ENCODE data around the gene ATP5F1C. TPM values are rescaled to one million over a fixed set of nuclear protein-coding genes. Genes with fewer than 3 reads are reported as not detected.

Gene ATP5F1C
- polyA plus RNA-seq, 1 experiment = 456 TPM

GRCh38 chr10:7833210-7833609, 45.2 kb downstream of the ATP5F1C start:
- POLR2A ChIA-PET = no interaction called here
- DNase-seq (ENCODE audit: low read depth, low spot score) = no peak
- Histone ChIP-seq H3K27ac (ENCODE audit: low read depth, low read length) (no peak overlapping the region), H3K27me3 (ENCODE audit: control insufficient read depth, insufficient read depth, low read length) (no peaks in the 10 kb centered on the region), H3K9me3 (ENCODE audit: control insufficient read depth, insufficient read depth, low read length) (no peaks in the 10 kb centered on the region), H3K4me3 (ENCODE audit: low read depth, low read length) (no peak overlapping the region)
- TF ChIP-seq CTCF (IDR thresholded peaks at IDR 0.05; ENCODE audit: low read depth, low read length) = no peak
- CTCF ChIA-PET = no interaction called here

- no peak overlapping the region for H3K4me3 ChIP-seq (ENCODE audit: low read depth, low read length)
- CTCF ChIA-PET = no interaction called here
- no peak for TF ChIP-seq CTCF (IDR thresholded peaks at IDR 0.05; ENCODE audit: low read depth, low read length)
- no peaks in the 10 kb centered on the region for H3K27me3 ChIP-seq (ENCODE audit: control insufficient read depth, insufficient read depth, low read length)
- H3K9me3 ChIP-seq (ENCODE audit: control insufficient read depth, insufficient read depth, low read length) = no peaks in the 10 kb centered on the region
- DNase-seq (ENCODE audit: low read depth, low spot score) = no peak
- POLR2A ChIA-PET = no interaction called here
- H3K27ac ChIP-seq (ENCODE audit: low read depth, low read length) = no peak overlapping the region
Measured at GRCh38 chr10:7834262-7834661, 46.3 kb downstream of the ATP5F1C start.

- POLR2A ChIA-PET = no interaction called here
- no peaks in the 10 kb centered on the region for H3K9me3 ChIP-seq (ENCODE audit: control insufficient read depth, insufficient read depth, low read length)
- CTCF ChIA-PET = interaction anchor here (0.6 to 0.7 kb wide), 3 partner anchors 36 to 1332 kb away, joined by 3 to 8 read pairs (median 4); no protein-coding TSS in a partner anchor
- H3K4me3 ChIP-seq (ENCODE audit: low read depth, low read length) = no peak overlapping the region
- no peaks in the 10 kb centered on the region for H3K27me3 ChIP-seq (ENCODE audit: control insufficient read depth, insufficient read depth, low read length)
- DNase-seq (ENCODE audit: low read depth, low spot score) = no peak
- no peak overlapping the region for H3K27ac ChIP-seq (ENCODE audit: low read depth, low read length)
- TF ChIP-seq CTCF (IDR thresholded peaks at IDR 0.05; ENCODE audit: low read depth, low read length) = no peak
Measured at GRCh38 chr10:7836571-7836970, 48.6 kb downstream of the ATP5F1C start.

GRCh38 chr10:7846591-7846990, 58.6 kb downstream of the ATP5F1C start:
- no peak for TF ChIP-seq CTCF (IDR thresholded peaks at IDR 0.05; ENCODE audit: low read depth, low read length)
- no peak overlapping the region for H3K4me3 ChIP-seq (ENCODE audit: low read depth, low read length)
- no peaks in the 10 kb centered on the region for H3K27me3 ChIP-seq (ENCODE audit: control insufficient read depth, insufficient read depth, low read length)
- no peak for DNase-seq (ENCODE audit: low read depth, low spot score)
- ChIA-PET POLR2A (no interaction called here), CTCF (no interaction called here)
- H3K9me3 ChIP-seq (ENCODE audit: control insufficient read depth, insufficient read depth, low read length) = no peaks in the 10 kb centered on the region
- H3K27ac ChIP-seq (ENCODE audit: low read depth, low read length) = no peak overlapping the region

GRCh38 chr10:7853226-7853842, 65.4 kb downstream of the ATP5F1C start:
- no peak overlapping the region for H3K27ac ChIP-seq (ENCODE audit: low read depth, low read length)
- no peak for TF ChIP-seq CTCF (IDR thresholded peaks at IDR 0.05; ENCODE audit: low read depth, low read length)
- POLR2A ChIA-PET = no interaction called here
- H3K9me3 ChIP-seq (ENCODE audit: control insufficient read depth, insufficient read depth, low read length) = no peaks in the 10 kb centered on the region
- CTCF ChIA-PET = interaction anchor here (0.6 to 0.9 kb wide), 2 partner anchors 9 to 1357 kb away, joined by 3 to 6 read pairs; no protein-coding TSS in a partner anchor
- H3K27me3 ChIP-seq (ENCODE audit: control insufficient read depth, insufficient read depth, low read length) = no peaks in the 10 kb centered on the region
- no peak overlapping the region for H3K4me3 ChIP-seq (ENCODE audit: low read depth, low read length)
- no peak for DNase-seq (ENCODE audit: low read depth, low spot score)
